Stimulated activated naive B cell treated with anti-CD40 and anti-IgM and Interleukin-4, amounts not matched to agents 10 μg/mL and 1 μg/mL and 100 μg/mL, for 72 hours (primary cell): ENCODE measurements around the gene IPO9.

Experiments used
- ATAC-seq, 2 donors: fragments of 150-1000 bp; cut with Tn5 transposase; replicated peaks; 2 replicates each; pipeline ENCODE4 v1.10.0; 2021; ENCODE audit warnings: moderate library complexity in 1 of 2
- DNase-seq: peaks from one replicate; pipeline ENCODE4 v3.0.0; 2021
- H3K27ac Mint-ChIP-seq: one replicate; pipeline ENCODE4 v1.8.0; 2022; ENCODE audit warnings: mild to moderate bottlenecking, mixed read lengths
- H3K27me3 Mint-ChIP-seq, 2 donors: one replicate each; pipeline ENCODE4 v1.8.0; 2022; ENCODE audit warnings: mixed read lengths in 2 of 2
- H3K36me3 Mint-ChIP-seq, 2 donors: one replicate each; pipeline ENCODE4 v1.8.0; 2022; ENCODE audit warnings: mixed read lengths in 2 of 2, mild to moderate bottlenecking in 1 of 2
- H3K4me1 Mint-ChIP-seq, 2 donors: one replicate each; pipeline ENCODE4 v1.8.0; 2022; ENCODE audit warnings: mixed read lengths in 2 of 2, mild to moderate bottlenecking in 1 of 2
- H3K4me3 Mint-ChIP-seq, 2 donors: one replicate each; pipeline ENCODE4 v1.8.0; 2022; ENCODE audit warnings: mild to moderate bottlenecking in 2 of 2, mixed read lengths in 2 of 2, moderate library complexity in 1 of 2
- H3K9me3 Mint-ChIP-seq, 2 donors: one replicate each; pipeline ENCODE4 v1.8.0; 2022; ENCODE audit warnings: mixed read lengths in 2 of 2, mild to moderate bottlenecking in 1 of 2

IPO9 gene

DNA sequence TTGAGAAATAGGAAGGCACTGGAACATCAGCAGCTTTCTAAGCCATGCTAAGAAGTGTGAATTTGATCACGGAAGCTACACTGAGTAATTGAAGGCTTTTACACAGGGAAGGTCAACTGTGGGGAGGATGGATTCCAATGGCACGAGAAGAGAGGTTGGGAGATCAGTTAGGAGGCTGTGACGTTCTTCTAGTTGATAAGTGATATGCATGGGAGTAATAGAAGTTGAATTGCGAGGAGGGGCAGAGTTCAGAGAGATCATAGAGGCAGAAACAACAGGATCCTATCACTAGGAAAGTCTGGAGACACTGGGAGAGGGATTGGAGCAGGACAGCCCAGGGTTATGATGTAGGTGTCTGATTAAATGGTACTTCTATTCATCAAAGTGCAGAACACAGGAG is 101.2 kb downstream of the IPO9 start:
- no peak overlapping the region for H3K27ac Mint-ChIP-seq
- H3K27me3 Mint-ChIP-seq, result peaks cover 2 to 11% of the 10 kb centered on the region in 2 donors
- DNase-seq (no peak), ATAC-seq (no peak)
- H3K36me3 Mint-ChIP-seq, result no peaks in the 10 kb centered on the region
- no peaks in the 10 kb centered on the region for H3K4me1 Mint-ChIP-seq
- H3K4me3 Mint-ChIP-seq, result no peak overlapping the region
- H3K9me3 Mint-ChIP-seq, result no peaks in the 10 kb centered on the region

GRCh38 chr1:201930803-201931202 is 101.8 kb downstream of the IPO9 start:
- H3K36me3 Mint-ChIP-seq, result no peaks in the 10 kb centered on the region
- DNase-seq, result no peak
- no peak for ATAC-seq
- no peaks in the 10 kb centered on the region for H3K9me3 Mint-ChIP-seq
- no peaks in the 10 kb centered on the region for H3K4me1 Mint-ChIP-seq
- peaks cover 0 to 12% of the 10 kb centered on the region in 2 donors for H3K27me3 Mint-ChIP-seq
- H3K4me3 Mint-ChIP-seq, result no peak overlapping the region
- no peak overlapping the region for H3K27ac Mint-ChIP-seq
